Urinary bladder (tissue), 4 donors: ENCODE data around the gene SCGB3A2. TPM values are rescaled to one million over a fixed set of nuclear protein-coding genes. Genes with fewer than 3 reads are reported as not detected.

Experiments
- DNase-seq: peaks from one replicate; pipeline ENCODE4 v3.0.0-alpha.2; 2015; ENCODE audit errors: extremely low spot score
- H3K27ac ChIP-seq: one replicate; pipeline ENCODE4 v1.5.1; 2013; ENCODE audit warnings: low read depth, mild to moderate bottlenecking, moderate library complexity
- H3K36me3 ChIP-seq: one replicate; pipeline ENCODE4 v1.6.1; 2013; ENCODE audit warnings: mild to moderate bottlenecking, moderate library complexity; ENCODE audit not compliant: insufficient read depth
- H3K4me1 ChIP-seq: one replicate; pipeline ENCODE4 v1.6.1; 2013; ENCODE audit warnings: mild to moderate bottlenecking, moderate library complexity; ENCODE audit not compliant: insufficient read depth
- H3K4me3 ChIP-seq: one replicate; pipeline ENCODE4 v1.5.1; 2013; ENCODE audit warnings: low read depth, low read length
- WGBS: extraction: QIAGEN DNeasy Blood & Tissue Kit; methylation state at CpG from one replicate; pipeline ENCODE4 v1.1.7; 2013; 5-methylcytosine and 5-hydroxymethylcytosine counted together
- polyA plus RNA-seq: library from polyadenylated mRNA; stranded (reverse); fragments of 200-250 nt; gene quantifications from one replicate; pipeline ENCODE4 v1.2.3, GENCODE V29; 2013
- total RNA-seq: library from RNA; depleted of rRNA; stranded (reverse); fragments of >200 nt; gene quantifications from one replicate; pipeline ENCODE4 v1.2.3, GENCODE V29; 2014
- donor health status: healthy with polysubstance abuse.
- donor health status: healthy.

Gene SCGB3A2
- total and polyA plus RNA-seq, 2 donors: not detected

DNA sequence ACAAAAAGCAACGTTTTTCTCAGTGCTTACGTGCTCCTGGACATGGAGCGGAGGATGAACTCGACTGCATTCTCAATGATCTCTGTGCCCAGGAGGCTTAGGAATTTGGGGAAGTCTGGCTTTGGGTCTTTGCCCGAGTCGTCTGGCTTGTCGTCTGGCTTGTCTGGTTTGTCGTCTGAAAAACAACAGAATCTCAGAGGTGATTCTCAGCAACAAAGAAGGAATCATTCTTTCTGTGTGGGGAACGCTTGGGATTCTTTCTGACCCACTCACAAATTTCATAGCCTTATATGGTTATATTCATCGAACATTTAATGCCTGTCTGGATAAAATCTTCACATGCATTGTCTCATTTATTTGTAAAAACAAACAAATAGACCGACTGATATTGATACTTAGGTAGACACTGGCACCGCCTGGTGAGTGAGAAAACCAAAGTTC is 23.1 kb downstream of the SCGB3A2 start:
- 62% methylated on average over 12 of the region's 12 CpGs for WGBS
- Histone ChIP-seq H3K36me3 (no peaks in the 10 kb centered on the region), H3K27ac (no peak overlapping the region), H3K4me3 (no peak overlapping the region), H3K4me1 (no peaks in the 10 kb centered on the region)
- no peak for DNase-seq

DNA sequence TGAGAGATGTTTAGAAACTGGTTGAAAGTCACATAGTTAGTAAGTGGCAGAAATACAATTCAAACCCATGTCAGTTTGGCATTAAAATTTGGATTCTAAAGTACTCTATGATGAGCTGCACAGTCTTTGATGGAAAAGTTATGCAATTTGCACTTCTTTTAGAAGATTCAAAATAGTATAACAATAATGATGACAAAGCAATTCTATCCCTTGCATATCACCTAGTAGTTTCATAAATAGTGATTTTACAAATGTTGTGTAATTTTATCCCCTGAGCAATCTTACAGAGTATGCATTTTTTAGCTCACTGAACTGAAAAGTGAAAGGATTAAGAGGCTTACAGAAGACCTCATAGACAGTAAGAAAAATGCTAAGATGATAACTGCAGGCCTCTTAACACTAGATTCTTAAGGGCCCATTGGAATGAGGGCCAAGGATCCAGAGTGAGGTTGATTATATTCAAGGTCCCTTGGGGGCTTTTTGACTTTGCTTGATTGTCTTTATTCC is 24.2 kb downstream of the SCGB3A2 start:
- no peaks in the 10 kb centered on the region for H3K4me1 ChIP-seq
- DNase-seq: no peak
- no peaks in the 10 kb centered on the region for H3K36me3 ChIP-seq
- H3K4me3 ChIP-seq: no peak overlapping the region
- H3K27ac ChIP-seq: no peak overlapping the region

DNA sequence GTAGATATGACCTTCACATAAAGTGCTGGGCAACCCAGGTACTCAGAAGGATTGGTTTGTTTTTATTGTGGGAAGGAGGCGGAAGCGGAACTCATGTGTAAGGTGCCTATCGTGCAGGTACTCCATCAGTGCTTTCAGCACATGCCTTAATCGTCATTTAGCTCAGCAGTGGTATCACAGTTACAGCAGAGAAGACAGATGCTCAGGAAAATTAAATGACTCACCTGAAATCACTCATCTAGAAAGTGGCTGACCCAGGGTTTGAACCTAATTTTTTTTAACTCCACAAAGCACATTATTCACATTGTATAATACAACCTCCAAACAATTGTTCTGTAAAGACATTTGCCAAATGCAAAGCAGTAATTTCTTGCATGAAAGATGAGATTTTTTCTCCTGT is 25.6 kb downstream of the SCGB3A2 start:
- Histone ChIP-seq H3K36me3 (no peaks in the 10 kb centered on the region), H3K4me1 (no peaks in the 10 kb centered on the region), H3K4me3 (no peak overlapping the region), H3K27ac (no peak overlapping the region)
- 92% methylated on average over 4 of the region's 4 CpGs for WGBS
- no peak for DNase-seq

DNA sequence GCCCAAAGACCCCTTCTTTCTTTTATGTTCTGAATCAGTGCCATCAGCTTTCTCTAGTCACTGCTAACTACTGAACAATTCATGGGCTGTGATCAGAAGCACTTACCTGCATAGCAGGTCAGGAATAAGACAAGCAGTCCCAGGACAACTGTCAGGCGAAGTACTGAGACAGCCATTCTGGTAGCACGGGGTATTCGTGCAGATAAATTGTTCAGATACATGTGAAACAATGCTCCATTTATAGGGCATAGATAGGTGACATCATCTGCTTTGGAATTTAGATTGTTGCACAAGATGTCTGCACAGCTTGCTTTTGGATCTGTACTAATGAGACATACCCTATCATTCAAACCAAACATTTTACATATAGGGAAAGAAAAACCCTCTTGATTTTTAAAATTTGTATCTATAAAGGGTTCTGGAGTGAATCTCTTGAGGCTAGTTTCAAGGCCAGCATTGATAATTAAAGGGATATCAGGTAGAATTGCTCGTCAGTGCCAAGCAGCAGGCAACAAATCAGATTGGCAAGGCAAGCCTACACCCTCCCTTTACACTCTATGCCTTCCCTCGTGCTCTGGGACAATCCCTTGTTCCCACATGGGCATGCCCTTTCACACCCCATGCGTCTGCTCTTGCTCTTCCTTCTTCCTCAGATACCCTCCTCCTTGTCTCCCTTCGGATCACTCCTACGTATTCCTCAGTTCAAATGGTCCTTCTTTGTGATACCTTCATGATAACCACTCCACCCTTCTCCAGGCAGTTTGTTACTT is 28.0 kb downstream of the SCGB3A2 start, which contains the start of gene C5orf46:
Gene C5orf46, minus strand, starts transcription at position 213 of the 770 bp plus-strand sequence. Its CDS starts 37 bp downstream, at position 176.
- Histone ChIP-seq H3K36me3 (no peaks in the 10 kb centered on the region), H3K4me3 (no peak within 1 kb of the TSS), H3K4me1 (no peaks in the 10 kb centered on the region), H3K27ac (no peak within 1 kb of the TSS)
- no peak for DNase-seq
- 74% methylated on average over 8 of the region's 8 CpGs for WGBS

DNA sequence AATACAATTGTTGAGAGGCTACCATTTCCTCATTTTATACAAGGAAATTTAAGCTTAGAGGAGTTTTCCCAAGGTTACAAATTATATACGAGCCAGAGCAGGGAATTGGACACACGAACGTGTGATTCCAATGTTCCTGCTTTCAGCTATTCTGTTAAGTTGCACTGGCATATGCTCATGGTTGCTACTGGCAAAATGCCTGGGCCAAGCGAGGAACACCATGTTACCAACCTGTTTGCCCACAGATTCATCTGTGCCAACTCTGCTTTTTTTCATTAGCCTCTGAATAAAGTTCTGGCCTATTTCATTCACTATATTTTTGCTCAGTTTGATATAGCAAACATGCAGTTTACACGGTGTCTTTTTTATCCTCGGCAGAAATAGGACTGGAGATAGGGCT is 32.9 kb downstream of the SCGB3A2 start:
- no peaks in the 10 kb centered on the region for H3K4me1 ChIP-seq
- H3K36me3 ChIP-seq: no peaks in the 10 kb centered on the region
- no peak for DNase-seq
- H3K27ac ChIP-seq: no peak overlapping the region
- WGBS: 68% methylated on average over 6 of the region's 6 CpGs
- H3K4me3 ChIP-seq: no peak overlapping the region

DNA sequence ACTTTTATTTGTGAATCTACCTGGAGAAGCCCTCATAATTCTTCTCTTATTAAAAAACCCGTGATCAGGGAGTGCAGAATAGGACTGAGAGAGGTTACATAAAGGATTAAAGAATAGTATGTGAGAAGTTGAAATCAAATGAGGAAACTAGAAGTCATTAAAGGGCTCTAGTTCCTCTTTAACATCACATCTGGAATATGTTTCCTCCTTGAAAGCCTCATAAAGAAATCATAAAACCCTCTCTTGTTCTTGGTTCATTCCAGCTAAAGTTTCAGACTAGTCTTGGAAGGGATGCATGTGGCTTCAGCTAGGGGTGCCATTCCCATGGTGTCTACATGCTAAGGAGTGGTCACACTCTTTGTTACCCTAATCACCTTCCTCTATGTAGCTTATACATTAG is 33.5 kb downstream of the SCGB3A2 start:
- no peak for DNase-seq
- H3K27ac ChIP-seq: no peak overlapping the region
- WGBS: 42% methylated on average over 1 of the region's 1 CpG

DNA sequence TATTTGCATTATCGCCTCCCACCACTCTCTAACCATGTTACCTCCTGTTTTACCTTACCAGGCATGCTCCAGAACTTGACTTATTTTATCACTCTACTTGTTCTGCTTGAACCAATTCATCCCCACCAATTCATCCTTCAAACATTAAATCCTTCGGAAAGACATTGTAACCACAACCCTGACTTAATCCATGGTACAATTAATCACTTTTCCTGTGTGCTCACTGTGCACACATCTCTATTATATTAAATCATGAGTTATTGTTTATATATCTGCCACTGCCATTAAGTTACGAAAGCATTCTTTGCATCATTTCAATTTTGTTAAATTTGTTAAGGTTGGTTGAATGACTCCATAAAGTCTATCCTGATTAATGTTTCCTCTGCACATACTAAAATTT is 35.3 kb downstream of the SCGB3A2 start:
- no peaks in the 10 kb centered on the region for H3K36me3 ChIP-seq
- H3K4me3 ChIP-seq: no peak overlapping the region
- H3K27ac ChIP-seq: no peak overlapping the region
- WGBS: 74% methylated on average over 3 of the region's 3 CpGs
- no peaks in the 10 kb centered on the region for H3K4me1 ChIP-seq
- DNase-seq: no peak

More for the DNA sequence above, 33.5 kb downstream of the SCGB3A2 start:
- Histone ChIP-seq H3K4me1 (no peaks in the 10 kb centered on the region), H3K36me3 (no peaks in the 10 kb centered on the region), H3K4me3 (no peak overlapping the region)

DNA sequence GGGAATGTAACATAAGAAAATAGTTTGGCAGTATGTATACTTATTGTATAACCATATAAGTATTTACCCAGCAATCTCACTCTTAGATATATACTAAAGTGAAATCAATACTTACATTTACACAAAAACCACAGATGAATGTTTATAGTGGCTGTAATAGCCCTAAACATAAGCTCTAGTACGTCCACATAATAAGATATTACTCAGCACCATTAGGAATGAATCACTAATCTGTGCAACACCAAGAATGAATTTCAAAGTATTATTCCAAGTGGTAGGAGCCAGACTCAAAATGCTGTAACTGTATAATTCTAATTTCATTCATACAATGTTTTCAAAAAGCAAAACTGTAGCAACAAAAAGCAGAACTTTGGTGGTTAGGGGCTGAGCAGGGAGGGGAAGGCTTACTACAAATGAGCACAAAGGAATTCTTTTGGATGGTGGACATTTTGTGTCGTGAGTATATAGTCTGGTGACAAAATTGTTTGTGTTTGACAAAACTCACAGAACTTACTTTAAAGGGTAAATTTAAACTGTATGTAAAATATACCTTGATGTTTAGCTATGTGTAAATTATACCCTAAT is 39.7 kb downstream of the SCGB3A2 start:
- no peaks in the 10 kb centered on the region for H3K4me1 ChIP-seq
- DNase-seq: no peak
- no peak overlapping the region for H3K4me3 ChIP-seq
- no peak overlapping the region for H3K27ac ChIP-seq
- 23% methylated on average over 2 of the region's 2 CpGs for WGBS
- H3K36me3 ChIP-seq: no peaks in the 10 kb centered on the region

DNA sequence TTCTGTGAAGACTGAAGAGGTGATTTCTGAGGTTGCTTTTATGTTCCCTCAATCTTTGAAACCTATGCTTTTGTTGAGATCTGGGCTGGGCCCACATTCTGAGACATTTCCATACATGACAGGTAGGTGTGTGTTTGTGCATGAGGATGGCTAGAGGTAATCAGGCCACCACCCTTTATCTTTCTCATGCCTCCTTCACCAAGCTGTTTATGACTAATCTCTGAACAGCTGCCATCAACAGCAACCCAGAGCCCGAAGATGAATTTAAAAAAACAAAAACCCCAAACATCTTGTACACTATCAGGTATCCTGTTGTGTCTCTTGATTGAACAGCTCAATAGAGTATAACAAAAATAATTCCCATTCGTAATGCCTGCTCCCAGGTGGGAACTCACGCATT is 40.4 kb downstream of the SCGB3A2 start:
- no peak for DNase-seq
- Histone ChIP-seq H3K4me3 (no peak overlapping the region), H3K4me1 (no peaks in the 10 kb centered on the region), H3K27ac (no peak overlapping the region), H3K36me3 (no peaks in the 10 kb centered on the region)
- 85% methylated on average over 3 of the region's 3 CpGs for WGBS

DNA sequence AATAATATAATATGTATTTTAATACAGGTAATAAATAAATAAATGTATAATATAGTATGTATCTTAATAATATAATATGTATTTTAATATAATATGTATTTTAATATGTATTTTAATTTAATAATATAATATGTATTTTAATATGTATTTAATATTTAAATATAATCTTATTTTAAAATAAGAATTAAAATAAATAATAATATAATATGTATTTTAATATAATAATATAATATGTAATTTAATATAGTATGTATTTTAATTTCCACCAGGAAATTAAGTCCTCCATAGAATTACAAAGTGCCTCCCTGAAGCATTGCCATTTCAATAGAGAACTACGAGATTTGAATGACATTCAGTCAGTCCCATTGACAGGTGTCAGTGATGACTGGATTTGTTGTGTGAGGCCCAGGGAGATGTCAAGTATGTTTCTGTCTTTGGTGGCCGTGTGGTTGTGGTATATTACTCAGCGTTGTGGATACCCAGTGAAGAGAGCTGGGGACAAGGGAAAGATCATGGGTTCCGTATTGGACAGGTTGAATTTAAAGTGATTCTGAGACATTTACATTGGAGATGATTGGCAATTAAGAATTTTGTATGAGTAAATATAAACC is 42.0 kb downstream of the SCGB3A2 start:
- Histone ChIP-seq H3K4me1 (no peaks in the 10 kb centered on the region), H3K36me3 (no peaks in the 10 kb centered on the region), H3K4me3 (no peak overlapping the region), H3K27ac (no peak overlapping the region)
- DNase-seq: no peak
- WGBS: 89% methylated on average over 4 of the region's 4 CpGs

DNA sequence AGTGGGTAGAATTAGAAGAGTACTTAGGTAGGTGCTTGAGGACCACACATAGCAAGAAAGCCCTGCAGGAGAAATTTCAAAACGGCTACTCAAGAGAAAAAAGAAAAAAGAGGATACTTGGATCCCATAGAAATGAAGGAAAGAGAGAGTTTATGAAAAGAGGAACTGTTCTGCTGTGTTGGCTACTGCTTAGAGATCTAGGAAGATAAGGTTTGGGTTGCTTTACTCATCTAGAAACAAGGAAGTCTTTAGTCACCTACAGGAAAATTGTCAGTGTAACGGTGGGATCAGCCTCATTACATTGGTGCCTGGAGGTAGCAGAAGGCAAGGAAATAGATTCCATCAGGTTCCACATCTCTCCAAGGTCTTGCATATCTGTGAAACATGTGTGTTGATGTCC is 42.6 kb downstream of the SCGB3A2 start:
- Histone ChIP-seq H3K4me3 (no peak overlapping the region), H3K4me1 (no peaks in the 10 kb centered on the region), H3K27ac (no peak overlapping the region), H3K36me3 (no peaks in the 10 kb centered on the region)
- no peak for DNase-seq
- 63% methylated on average over 2 of the region's 2 CpGs for WGBS

DNA sequence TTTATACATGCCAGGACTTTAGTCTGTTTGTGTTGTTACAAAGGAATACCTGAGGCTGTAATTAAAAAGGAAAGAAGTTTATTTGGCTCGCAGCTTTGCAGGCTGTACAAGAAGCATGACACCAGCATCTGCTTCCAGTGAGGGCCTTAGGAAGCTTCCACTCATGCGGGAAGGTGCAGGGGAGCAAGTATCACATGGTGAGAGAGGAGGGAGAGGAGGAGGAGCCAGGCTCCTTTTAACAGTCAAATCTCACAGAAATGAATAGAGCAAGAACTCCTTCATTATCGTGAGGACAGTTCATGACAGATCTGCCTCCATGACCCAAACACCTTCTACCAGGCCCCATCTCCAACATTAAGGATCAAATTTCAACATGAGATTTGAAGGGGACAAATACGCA is 46.5 kb downstream of the SCGB3A2 start:
- no peak for DNase-seq
- 80% methylated on average over 4 of the region's 4 CpGs for WGBS
- Histone ChIP-seq H3K4me1 (no peaks in the 10 kb centered on the region), H3K27ac (no peak overlapping the region), H3K4me3 (no peak overlapping the region), H3K36me3 (no peaks in the 10 kb centered on the region)

DNA sequence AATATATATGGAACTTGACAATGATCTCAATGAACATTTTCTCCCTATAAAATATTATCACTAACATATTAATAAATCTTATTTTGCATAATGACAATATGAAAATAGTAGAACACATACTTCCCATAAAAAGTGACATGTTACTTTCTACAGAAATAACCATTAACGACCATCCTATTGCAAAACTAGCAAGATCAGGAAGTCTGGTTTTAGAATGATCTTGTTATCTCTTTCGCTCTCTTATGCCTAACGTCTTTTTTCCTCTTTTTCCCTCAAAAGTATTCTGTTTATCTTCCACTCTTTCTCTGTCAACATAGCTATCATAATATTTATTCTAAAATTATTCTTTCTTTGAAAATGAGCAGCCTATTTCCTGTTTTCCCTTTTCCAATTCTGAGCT is 49.4 kb downstream of the SCGB3A2 start:
- Histone ChIP-seq H3K36me3 (no peaks in the 10 kb centered on the region), H3K4me3 (no peak overlapping the region), H3K4me1 (no peaks in the 10 kb centered on the region), H3K27ac (no peak overlapping the region)
- no peak for DNase-seq
- 18% methylated on average over 3 of the region's 3 CpGs for WGBS

DNA sequence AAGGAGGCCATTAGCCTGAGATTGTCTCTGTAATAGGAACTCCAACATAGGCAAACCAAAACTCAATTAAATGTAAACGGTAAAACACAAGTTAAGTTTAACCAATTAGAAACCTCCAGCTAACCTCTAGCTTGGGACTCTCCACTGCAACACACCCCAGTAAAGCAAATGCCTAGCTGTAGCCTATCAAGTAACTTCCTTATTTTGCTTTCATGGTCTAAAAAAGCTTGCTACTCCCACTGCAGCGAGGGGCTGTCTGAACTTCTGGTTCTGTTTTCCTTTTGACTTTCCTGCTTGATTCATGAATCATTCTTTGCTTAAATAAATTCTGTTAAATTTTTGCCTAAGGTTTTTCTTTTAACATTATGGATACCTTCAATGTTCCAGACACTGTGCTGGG is 52.3 kb downstream of the SCGB3A2 start:
- Histone ChIP-seq H3K4me1 (no peaks in the 10 kb centered on the region), H3K27ac (no peak overlapping the region), H3K36me3 (no peaks in the 10 kb centered on the region), H3K4me3 (no peak overlapping the region)
- DNase-seq: no peak
- 71% methylated on average over 2 of the region's 2 CpGs for WGBS
